Measurements from ENCODE around the gene TTF2. TPM values are rescaled to one million over a fixed set of nuclear protein-coding genes. Genes with fewer than 3 reads are reported as not detected.

TTF2 gene
- total and polyA plus RNA-seq, 2 experiments from 2014 or later, result 84.7 to 85.4 TPM

DNA sequence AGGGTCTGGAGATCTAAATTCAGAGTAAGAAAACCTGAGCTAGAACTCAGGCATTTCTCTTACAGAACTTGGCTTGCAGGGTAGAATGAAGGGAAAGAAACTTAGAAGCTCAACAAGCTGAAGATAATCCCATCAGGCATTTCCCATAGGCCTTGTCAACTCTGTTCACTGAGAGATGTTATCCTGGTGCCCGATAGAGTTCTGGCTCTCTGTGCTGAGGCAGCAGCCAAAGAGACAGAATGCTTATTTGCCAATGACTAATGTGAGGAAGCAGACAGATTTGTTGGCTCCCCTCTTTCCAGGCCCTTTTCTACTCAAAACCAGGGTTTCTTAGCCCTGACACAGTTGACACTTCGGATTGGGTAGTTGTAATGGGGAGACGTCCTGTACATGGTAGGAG is 83.7 kb downstream of the TTF2 start:
- Histone ChIP-seq H3K36me3 (ENCODE audit: insufficient read depth) (no peaks in the 10 kb centered on the region), H3K27me3 (ENCODE audit: insufficient read depth) (no peaks in the 10 kb centered on the region), H3K4me3 (no peak overlapping the region), H3K4me2 (no peak overlapping the region), H3F3A (replicated peaks; ENCODE audit: low read depth) (no peaks in the 10 kb centered on the region), H3K4me1 (ENCODE audit: insufficient read depth) (peaks cover 10% of the 10 kb centered on the region; the same call in 1 of the 2 replicates), H3K79me2 (replicated peaks; ENCODE audit: insufficient read depth) (no peaks in the 10 kb centered on the region), H3K27ac (ENCODE audit: low read depth) (no peak overlapping the region), H3K9me2 (ENCODE audit: insufficient read depth) (no peaks in the 10 kb centered on the region), H4K20me1 (replicated peaks; ENCODE audit: insufficient read depth) (no peaks in the 10 kb centered on the region), H2AFZ (no peak overlapping the region)
- Mint-ChIP-seq H3K4me1 (peaks cover 17% of the 10 kb centered on the region), H3K9me3 (no peaks in the 10 kb centered on the region), H3K36me3 (ENCODE audit: low read depth) (no peaks in the 10 kb centered on the region), H3K4me3 (no peak overlapping the region), H3K27me3 (ENCODE audit: insufficient read depth, low read depth, poor library complexity) (no peaks in the 10 kb centered on the region), H3K27ac (no peak overlapping the region)
- no peak for TF ChIP-seq ZNF331 (CRISPR knock-in tag; IDR thresholded peaks at IDR 0.05; ENCODE audit: low read depth)
- TF ChIP-seq, protein P1, sequence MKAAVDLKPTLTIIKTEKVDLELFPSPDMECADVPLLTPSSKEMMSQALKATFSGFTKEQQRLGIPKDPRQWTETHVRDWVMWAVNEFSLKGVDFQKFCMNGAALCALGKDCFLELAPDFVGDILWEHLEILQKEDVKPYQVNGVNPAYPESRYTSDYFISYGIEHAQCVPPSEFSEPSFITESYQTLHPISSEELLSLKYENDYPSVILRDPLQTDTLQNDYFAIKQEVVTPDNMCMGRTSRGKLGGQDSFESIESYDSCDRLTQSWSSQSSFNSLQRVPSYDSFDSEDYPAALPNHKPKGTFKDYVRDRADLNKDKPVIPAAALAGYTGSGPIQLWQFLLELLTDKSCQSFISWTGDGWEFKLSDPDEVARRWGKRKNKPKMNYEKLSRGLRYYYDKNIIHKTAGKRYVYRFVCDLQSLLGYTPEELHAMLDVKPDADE (IDR thresholded peaks at IDR 0.05), result no peak
- TF ChIP-seq POLR2AphosphoS5 (IDR thresholded peaks at IDR 0.05; ENCODE audit: low read depth), result no peak
- TF ChIP-seq CTCF (conservative IDR thresholded peaks at IDR 0.05; ENCODE audit: low read depth in 2 of 2), result no peak
- no peak for TF ChIP-seq REST (IDR thresholded peaks at IDR 0.05; ENCODE audit: unreplicated experiment)
- no peak for TF ChIP-seq STAT1 (IDR thresholded peaks at IDR 0.05; ENCODE audit: unreplicated experiment)
- TF ChIP-seq EZH2phosphoT487 (IDR thresholded peaks at IDR 0.05; ENCODE audit: unreplicated experiment), result no peak
- TF ChIP-seq, protein P2, sequence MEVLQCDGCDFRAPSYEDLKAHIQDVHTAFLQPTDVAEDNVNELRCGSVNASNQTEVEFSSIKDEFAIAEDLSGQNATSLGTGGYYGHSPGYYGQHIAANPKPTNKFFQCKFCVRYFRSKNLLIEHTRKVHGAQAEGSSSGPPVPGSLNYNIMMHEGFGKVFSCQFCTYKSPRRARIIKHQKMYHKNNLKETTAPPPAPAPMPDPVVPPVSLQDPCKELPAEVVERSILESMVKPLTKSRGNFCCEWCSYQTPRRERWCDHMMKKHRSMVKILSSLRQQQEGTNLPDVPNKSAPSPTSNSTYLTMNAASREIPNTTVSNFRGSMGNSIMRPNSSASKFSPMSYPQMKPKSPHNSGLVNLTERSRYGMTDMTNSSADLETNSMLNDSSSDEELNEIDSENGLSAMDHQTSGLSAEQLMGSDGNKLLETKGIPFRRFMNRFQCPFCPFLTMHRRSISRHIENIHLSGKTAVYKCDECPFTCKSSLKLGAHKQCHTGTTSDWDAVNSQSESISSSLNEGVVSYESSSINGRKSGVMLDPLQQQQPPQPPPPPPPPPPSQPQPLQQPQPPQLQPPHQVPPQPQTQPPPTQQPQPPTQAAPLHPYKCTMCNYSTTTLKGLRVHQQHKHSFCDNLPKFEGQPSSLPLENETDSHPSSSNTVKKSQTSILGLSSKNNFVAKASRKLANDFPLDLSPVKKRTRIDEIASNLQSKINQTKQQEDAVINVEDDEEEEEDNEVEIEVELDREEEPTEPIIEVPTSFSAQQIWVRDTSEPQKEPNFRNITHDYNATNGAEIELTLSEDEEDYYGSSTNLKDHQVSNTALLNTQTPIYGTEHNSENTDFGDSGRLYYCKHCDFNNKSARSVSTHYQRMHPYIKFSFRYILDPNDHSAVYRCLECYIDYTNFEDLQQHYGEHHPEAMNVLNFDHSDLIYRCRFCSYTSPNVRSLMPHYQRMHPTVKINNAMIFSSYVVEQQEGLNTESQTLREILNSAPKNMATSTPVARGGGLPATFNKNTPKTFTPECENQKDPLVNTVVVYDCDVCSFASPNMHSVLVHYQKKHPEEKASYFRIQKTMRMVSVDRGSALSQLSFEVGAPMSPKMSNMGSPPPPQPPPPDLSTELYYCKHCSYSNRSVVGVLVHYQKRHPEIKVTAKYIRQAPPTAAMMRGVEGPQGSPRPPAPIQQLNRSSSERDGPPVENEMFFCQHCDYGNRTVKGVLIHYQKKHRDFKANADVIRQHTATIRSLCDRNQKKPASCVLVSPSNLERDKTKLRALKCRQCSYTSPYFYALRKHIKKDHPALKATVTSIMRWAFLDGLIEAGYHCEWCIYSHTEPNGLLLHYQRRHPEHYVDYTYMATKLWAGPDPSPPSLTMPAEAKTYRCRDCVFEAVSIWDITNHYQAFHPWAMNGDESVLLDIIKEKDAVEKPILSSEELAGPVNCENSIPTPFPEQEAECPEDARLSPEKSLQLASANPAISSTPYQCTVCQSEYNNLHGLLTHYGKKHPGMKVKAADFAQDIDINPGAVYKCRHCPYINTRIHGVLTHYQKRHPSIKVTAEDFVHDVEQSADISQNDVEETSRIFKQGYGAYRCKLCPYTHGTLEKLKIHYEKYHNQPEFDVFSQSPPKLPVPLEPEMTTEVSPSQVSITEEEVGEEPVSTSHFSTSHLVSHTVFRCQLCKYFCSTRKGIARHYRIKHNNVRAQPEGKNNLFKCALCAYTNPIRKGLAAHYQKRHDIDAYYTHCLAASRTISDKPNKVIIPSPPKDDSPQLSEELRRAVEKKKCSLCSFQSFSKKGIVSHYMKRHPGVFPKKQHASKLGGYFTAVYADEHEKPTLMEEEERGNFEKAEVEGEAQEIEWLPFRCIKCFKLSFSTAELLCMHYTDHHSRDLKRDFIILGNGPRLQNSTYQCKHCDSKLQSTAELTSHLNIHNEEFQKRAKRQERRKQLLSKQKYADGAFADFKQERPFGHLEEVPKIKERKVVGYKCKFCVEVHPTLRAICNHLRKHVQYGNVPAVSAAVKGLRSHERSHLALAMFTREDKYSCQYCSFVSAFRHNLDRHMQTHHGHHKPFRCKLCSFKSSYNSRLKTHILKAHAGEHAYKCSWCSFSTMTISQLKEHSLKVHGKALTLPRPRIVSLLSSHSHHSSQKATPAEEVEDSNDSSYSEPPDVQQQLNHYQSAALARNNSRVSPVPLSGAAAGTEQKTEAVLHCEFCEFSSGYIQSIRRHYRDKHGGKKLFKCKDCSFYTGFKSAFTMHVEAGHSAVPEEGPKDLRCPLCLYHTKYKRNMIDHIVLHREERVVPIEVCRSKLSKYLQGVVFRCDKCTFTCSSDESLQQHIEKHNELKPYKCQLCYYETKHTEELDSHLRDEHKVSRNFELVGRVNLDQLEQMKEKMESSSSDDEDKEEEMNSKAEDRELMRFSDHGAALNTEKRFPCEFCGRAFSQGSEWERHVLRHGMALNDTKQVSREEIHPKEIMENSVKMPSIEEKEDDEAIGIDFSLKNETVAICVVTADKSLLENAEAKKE (CRISPR knock-in tag; IDR thresholded peaks at IDR 0.05), result no peak
- no peak for TF ChIP-seq NANOG (IDR thresholded peaks at IDR 0.05; ENCODE audit: borderline replicate concordance)
- no peak for TF ChIP-seq ZNF114 (CRISPR knock-in tag; IDR thresholded peaks at IDR 0.05)
- no peak for TF ChIP-seq EZH2 (IDR thresholded peaks at IDR 0.05; ENCODE audit: low read depth, unreplicated experiment)
- ATAC-seq, result no peak
- no peak for DNase-seq (ENCODE audit: low spot score)
